Measurements from ENCODE around the gene SCIN.

SCIN gene

DNA sequence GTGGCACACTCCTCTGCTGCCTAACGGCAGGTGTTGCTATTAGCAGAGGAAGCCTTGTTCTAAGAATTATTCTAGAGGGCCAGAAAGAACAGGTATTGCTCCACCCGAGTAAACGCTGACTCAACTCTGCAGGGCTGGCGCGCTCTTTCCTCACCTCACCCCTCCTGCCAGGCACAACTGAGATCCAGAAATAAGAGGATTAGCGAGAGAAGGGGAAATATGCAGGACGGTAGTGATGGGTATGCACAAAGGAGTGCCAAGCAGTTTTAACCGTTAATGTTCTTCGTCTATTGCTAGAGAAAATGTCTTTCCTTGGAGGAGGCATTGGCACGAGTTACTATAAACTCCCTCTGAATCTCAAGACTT, 369 bp upstream of the SCIN start:
- DNase-seq, result no peak

GRCh38 chr7:12571691-12572090, 1.2 kb downstream of the SCIN start:
- DNase-seq, result no peak

GRCh38 chr7:12572941-12573575, 2.5 kb downstream of the SCIN start:
- no peak for DNase-seq

- DNase-seq, result no peak
These were observed 3.4 kb downstream of the SCIN start for GRCh38 chr7:12573885-12574284.

DNA sequence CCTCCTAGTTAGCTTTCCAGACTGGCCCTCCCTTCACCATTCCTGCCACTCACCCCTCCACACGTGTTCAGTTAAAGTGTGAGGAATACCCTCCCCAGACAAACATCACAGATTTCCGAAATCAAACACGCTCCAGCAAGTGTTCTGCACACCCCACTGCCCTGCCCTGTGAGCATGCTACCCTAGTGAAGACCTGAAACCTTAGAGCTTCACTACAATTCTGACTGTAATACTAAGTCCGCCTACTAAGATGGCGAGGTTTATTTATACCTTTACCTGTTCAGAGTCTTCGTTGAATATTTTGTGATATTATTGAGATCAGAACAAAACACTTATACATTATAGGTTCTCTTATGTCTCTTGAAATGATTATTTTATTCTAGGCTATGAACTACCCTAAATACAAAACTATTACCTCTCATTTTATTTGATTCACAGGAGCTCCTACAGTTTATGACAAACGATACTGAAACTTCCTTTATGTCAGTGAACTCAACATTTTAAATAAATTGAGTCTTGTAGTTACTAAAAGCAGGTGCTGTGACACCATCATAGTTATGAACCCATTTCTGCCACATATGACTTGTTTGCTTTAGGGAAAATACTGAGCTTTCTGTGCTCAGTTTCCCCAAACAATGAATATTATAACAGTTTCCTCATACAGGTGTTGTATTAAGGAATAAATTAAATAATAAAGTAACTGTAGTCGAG, 8.6 kb downstream of the SCIN start:
- DNase-seq, result no peak

DNA sequence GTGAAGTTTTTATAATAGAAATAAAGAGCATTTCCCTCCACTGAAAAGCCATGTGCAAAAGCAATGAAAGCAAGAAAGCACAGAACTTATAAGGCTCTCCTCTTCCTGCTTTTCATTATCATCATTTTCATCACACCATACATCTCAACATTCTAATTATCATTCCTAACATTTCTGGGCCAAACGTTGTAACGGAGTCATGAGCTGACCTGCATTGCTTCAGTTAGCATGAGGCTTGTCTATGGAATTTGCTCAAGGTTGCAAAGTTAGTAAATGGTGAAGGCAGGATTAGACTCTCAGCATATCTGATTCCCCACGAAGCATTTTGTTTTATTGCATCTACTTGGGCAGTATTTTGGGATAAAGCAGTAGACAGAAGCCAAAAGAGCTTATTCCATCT, 11.4 kb downstream of the SCIN start:
- no peak for DNase-seq

GRCh38 chr7:12582362-12582761, 11.8 kb downstream of the SCIN start:
- DNase-seq, result no peak

DNA sequence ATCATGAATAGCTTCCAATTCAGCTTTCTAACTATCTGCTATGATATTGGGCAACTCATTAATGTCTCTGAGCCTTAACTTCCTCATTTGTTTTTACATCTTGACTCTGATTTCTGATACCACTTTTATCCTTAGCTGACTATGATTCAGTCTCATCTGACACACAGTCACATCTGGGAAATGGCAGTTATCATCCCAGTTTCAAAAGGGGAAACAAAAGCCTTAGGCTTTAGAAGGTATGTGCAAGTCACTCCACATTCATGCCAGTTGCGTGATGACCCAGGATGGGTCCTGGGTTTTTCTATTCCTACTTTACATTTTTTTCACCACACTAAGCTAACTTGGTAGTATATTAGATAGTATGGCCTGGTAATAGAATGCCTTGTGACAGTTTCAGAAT, 12.7 kb downstream of the SCIN start:
- no peak for DNase-seq

GRCh38 chr7:12583922-12584321, 13.4 kb downstream of the SCIN start:
- DNase-seq, result no peak

DNA sequence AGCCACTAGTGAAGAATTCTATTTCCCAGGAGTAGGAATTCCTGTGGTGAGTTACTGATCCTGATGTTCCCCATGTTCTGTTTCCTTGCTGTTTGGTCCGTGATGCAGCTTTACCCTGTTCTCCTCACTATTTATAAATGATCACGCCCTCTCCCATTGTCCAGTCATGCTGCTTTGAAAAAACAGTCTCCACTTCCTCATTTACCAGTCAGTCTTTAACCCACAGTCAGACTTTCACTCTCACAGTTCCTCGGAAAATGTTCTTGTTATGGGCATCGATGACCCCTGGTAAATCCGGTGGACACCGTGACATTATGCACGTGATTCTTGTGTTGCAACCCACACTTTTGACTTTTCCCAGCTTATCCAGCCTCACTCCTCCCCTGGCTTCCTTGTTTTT, 14.4 kb downstream of the SCIN start:
- no peak for DNase-seq

DNA sequence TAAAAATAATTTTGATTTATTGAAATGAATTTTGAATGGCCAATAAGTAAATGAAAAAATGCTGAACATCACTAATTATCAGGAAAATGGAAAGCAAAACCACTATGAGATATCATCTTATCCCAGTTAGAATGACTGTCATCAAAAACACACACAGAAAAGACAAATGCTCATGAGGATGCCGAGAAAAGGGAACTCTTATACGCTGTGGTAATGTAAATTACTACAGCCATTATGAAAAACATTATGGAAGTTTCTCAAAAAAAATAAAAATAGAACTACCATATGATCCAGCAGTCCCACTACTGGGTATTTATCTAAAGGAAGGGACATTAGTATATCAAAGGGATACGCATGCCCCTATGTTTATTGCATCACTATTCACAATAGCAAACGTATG, 15.8 kb downstream of the SCIN start:
- no peak for DNase-seq

DNA sequence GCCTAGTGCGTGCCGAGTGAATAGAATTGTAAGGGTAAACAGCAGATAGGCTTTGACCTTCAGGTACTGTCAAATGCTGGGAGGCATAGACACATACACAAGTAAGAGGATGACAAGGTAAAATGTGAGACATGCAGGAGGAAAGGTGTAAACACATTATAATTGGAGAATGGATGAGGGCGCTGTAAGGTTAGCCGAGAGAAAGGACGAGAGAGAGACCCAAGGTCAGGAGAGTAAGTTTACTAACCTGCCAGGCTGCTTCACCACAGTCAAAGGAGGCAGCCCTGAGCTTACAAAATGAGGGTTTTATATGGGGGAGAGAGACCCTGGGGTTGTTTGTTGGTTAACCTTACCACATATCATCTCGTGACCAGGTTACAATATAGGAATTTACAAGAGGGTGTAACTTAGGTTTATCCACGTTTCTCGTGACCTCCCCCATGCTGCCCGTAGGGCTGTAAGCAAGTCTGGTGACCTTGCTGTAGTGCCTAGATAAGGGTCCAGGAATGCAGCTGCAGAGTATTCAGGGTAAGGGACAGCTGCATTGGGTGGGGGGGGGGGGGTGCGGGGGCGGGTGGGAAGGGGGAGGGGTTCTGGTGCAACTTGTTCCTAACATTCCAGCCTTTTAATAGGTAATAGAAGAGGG, 17.9 kb downstream of the SCIN start:
- no peak for DNase-seq

- DNase-seq, result no peak
These were observed 20.0 kb downstream of the SCIN start for GRCh38 chr7:12590559-12590958.

DNA sequence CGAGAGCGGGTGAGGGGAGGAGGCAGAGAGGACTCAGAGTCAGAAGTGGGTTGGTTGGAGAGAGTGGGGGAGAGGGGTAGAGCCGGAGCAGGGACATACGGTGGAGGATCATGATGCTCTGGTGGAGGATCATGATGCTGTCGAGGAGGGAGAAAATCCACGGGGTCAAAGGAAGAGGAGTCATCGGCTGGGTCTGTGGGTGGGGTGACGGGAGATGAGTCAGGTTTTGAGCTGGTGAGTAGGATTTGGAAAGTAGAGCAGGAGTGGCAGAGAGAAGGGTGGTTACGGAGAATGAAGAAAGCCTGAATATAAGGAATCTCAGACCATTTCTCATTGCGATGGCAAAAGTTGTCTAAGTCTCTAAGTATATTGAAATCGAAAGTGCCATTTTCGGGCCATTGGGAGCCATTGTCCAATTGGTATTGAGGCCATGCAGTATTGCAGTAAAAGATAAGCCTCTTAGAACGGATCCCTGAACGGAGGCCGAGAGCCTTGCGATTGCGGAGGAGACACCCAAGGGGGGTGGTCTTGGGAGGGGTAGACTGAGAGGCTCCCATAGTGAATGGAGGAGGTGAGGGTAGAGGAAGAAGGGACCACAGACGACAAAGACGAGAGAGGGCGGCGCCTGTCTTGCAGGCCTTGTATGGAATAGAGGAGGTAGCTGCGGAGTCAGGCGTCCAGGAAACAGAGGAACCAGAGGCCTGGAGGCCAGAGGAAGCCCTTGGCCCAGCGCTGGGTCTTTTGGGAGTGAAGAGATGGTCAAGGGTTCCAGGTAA, 23.8 kb downstream of the SCIN start:
- no peak for DNase-seq

GRCh38 chr7:12595148-12595547, 24.6 kb downstream of the SCIN start:
- DNase-seq, result no peak

- DNase-seq, result no peak
These were observed 25.8 kb downstream of the SCIN start for GRCh38 chr7:12596225-12596790.

GRCh38 chr7:12601302-12601869, 30.9 kb downstream of the SCIN start:
- no peak for DNase-seq

- no peak for DNase-seq
These were observed 36.6 kb downstream of the SCIN start for GRCh38 chr7:12607134-12607533.

DNA sequence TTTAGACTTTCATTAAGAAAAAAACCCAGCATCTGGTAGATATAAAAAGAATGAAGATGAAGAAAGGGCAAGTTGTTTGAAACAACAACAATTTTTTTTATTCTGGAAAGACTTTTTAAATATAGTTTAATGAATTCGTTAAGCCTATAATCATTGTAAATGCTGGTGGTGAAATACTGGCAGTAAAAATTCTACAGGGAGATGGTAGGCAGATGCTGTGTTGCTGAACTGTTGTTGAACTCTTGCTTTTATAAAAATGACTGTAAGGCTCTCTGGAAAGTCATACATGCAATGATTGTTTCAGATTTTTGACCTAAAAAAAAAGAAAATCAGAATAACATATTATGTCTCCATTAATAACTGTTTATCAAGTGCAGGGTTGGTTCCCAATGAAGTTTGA, 39.0 kb downstream of the SCIN start:
- DNase-seq, result no peak

GRCh38 chr7:12610899-12611298, 40.4 kb downstream of the SCIN start:
- DNase-seq, result no peak

DNA sequence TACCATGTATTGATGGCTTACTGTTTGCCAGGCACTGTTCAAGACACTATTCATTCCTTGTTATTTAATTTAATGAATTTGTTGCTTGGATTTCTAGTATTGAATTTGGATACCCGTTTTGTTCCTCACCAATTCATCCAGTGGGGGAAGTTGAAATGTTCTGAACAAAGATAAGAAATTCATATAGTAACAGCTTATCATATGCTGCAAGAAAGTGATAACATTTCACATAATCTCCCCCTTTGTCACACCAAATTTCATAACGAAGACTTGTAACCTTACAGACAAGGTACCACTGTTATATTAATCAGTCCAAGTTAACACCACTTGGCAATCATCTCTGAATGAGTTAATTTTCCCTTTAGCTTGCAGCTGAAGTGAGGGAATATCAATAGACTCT, 42.1 kb downstream of the SCIN start:
- DNase-seq, result no peak

DNA sequence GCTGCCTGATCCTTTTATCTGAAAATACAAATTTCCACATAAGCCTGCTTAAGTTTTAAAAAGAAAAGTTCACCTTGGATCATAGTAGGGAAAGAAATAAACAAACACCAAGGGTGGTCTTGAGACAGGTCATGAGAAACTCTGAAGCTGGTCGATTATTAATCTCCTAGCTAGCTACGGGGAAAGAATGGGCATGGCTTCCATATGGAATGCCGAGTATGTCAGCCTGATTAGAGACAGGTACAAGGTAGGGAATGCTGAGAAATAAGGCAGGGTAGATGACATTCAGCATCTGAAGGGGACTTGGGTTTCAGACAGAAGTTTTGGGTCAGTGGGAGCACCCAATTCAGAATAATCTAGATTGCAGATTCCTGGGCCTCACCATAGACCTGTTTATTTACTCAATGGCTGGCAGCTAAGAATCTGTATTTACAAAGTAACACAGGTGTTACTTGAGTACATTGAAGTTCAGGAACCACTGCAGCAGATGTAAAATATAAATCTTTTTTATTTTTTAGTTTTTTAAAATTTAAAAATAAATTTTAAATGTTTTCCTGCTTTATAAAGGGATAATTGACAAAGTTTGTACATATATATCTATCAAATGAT, 49.0 kb downstream of the SCIN start:
- DNase-seq, result no peak

DNA sequence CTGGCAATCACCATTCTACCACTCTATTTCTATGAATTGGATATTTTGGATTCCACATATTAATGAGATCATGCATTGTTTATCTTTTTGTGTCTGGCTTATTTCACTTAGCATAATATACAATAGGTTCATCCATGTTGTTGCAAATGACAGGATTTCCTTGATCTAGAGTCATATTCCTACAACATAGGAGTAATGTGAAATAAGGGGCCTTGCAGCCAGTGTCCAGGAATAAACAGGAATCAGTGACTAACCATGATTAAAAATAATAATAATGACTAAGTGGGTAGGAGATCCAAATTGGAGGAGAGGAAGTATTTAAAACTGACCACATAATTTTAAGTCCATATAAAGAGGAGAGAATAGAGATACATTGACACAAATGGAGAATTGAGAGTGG, 49.9 kb downstream of the SCIN start:
- no peak for DNase-seq
